ENCODE measurements around the gene WAC. TPM values are rescaled to one million over a fixed set of nuclear protein-coding genes. Genes with fewer than 3 reads are reported as not detected.
"Not testable (repeated sequence)": the region's sequence is repeated elsewhere in the genome, so short reads cannot be mapped to it uniquely, and the experiment has no call there.

The WAC gene
- total and polyA plus RNA-seq, 7 donors, result 39.1 to 180 (median 132) TPM

DNA sequence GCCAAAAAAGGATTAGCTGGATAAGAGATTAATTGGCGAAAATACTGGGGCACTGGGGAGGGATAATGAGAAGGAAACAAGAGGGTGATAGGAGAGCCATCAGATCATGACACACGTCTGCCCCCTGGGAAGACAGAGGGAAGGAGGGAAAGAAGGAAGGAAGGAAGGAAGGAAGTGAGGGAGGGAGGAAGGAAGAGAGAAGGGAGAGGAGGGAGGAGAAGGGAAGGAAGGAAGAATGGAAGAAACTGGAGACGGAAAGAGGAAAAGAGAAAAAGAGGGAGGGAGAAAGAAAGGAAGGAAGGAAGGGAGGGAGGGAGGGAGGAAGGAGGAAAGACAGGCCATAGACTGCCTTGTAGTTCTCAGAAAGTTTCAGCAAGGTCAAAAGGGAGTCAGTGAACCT lies 37.8 kb upstream of the WAC start:
- H3K36me3 ChIP-seq, result no peaks in the 10 kb centered on the region
- no peak overlapping the region for H3K4me3 ChIP-seq
- no peaks in the 10 kb centered on the region for H3K9me3 ChIP-seq
- H3K4me1 ChIP-seq, result no peaks in the 10 kb centered on the region
- WGBS, 2 donors, result 82 to 89% methylated on average over 3 of the region's 3 CpGs
- DNase-seq, result no peak
- TF ChIP-seq POLR2A (IDR thresholded peaks at IDR 0.05) (no peak), EP300 (IDR thresholded peaks at IDR 0.05) (no peak), POLR2AphosphoS5 (IDR thresholded peaks at IDR 0.05) (no peak)
- TF ChIP-seq, protein P1, sequence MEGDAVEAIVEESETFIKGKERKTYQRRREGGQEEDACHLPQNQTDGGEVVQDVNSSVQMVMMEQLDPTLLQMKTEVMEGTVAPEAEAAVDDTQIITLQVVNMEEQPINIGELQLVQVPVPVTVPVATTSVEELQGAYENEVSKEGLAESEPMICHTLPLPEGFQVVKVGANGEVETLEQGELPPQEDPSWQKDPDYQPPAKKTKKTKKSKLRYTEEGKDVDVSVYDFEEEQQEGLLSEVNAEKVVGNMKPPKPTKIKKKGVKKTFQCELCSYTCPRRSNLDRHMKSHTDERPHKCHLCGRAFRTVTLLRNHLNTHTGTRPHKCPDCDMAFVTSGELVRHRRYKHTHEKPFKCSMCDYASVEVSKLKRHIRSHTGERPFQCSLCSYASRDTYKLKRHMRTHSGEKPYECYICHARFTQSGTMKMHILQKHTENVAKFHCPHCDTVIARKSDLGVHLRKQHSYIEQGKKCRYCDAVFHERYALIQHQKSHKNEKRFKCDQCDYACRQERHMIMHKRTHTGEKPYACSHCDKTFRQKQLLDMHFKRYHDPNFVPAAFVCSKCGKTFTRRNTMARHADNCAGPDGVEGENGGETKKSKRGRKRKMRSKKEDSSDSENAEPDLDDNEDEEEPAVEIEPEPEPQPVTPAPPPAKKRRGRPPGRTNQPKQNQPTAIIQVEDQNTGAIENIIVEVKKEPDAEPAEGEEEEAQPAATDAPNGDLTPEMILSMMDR (IDR thresholded peaks at IDR 0.05), result no peak
- no peaks in the 10 kb centered on the region for H3K27me3 ChIP-seq
- no peak overlapping the region for H3K27ac ChIP-seq
- intact Hi-C loops (cut with DNase I), result no loop called here

DNA sequence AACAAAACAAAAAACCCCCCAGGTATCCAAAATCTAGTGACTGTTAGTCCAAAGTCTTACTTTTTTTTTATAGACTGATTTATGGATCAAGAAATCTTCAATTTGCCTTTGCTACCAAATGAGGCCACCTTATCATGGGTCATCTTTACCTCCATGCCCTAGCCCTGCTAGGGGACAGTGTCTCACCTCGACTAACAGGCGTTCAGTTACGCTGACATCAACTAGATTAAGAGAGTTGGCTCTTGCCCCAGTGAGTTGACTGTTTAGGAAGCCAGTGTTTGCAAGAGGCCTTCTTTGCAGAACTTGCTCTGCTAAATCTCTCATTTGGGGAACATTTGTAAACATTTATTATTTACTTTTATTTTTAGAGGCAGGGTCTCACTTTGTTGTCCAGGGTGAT lies 36.9 kb upstream of the WAC start:
- no peaks in the 10 kb centered on the region for H3K36me3 ChIP-seq
- H3K4me3 ChIP-seq, result no peak overlapping the region
- intact Hi-C loops (cut with DNase I), result no loop called here
- H3K27me3 ChIP-seq, result no peaks in the 10 kb centered on the region
- TF ChIP-seq POLR2A (IDR thresholded peaks at IDR 0.05), result no peak
- no peak for TF ChIP-seq EP300 (IDR thresholded peaks at IDR 0.05)
- TF ChIP-seq, protein P1 (IDR thresholded peaks at IDR 0.05), result no peak
- no peak for TF ChIP-seq POLR2AphosphoS5 (IDR thresholded peaks at IDR 0.05)
- no peak overlapping the region for H3K27ac ChIP-seq
- H3K4me1 ChIP-seq, result no peaks in the 10 kb centered on the region
- 78 to 83% methylated on average over 3 of the region's 3 CpGs for WGBS, 2 donors
- H3K9me3 ChIP-seq, result no peaks in the 10 kb centered on the region
- no peak for DNase-seq

DNA sequence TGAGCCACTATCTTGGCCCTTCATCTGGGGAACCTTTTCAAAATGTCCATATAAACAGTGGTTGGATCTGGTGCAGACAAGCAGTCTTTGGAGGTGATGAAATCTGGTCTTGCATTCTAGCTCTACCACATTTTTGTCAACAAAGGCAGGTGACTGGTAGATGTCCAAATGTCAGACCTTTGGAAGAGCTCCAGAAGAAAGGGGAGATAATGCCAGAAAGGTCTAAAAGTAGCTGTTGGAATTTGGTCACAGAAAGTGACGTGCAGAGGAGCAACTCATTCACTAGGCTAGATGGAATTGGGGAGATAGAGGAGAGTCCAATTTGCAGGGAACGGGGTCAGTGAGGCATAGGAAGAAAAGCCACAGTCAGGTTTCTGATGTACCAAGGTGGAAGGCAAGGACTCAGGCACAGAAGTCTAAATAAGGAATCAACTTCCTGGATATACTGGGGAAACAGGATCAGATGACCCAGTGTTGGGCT lies 36.4 kb upstream of the WAC start:
- Histone ChIP-seq H3K4me3 (no peak overlapping the region), H3K36me3 (no peaks in the 10 kb centered on the region), H3K27me3 (no peaks in the 10 kb centered on the region), H3K9me3 (no peaks in the 10 kb centered on the region), H3K4me1 (no peaks in the 10 kb centered on the region), H3K27ac (no peak overlapping the region)
- WGBS, 2 donors, result 59 to 78% methylated on average over 2 of the region's 2 CpGs
- TF ChIP-seq POLR2A (IDR thresholded peaks at IDR 0.05) (no peak), POLR2AphosphoS5 (IDR thresholded peaks at IDR 0.05) (no peak)
- intact Hi-C loops (cut with DNase I), result no loop called here
- no peak for DNase-seq

DNA sequence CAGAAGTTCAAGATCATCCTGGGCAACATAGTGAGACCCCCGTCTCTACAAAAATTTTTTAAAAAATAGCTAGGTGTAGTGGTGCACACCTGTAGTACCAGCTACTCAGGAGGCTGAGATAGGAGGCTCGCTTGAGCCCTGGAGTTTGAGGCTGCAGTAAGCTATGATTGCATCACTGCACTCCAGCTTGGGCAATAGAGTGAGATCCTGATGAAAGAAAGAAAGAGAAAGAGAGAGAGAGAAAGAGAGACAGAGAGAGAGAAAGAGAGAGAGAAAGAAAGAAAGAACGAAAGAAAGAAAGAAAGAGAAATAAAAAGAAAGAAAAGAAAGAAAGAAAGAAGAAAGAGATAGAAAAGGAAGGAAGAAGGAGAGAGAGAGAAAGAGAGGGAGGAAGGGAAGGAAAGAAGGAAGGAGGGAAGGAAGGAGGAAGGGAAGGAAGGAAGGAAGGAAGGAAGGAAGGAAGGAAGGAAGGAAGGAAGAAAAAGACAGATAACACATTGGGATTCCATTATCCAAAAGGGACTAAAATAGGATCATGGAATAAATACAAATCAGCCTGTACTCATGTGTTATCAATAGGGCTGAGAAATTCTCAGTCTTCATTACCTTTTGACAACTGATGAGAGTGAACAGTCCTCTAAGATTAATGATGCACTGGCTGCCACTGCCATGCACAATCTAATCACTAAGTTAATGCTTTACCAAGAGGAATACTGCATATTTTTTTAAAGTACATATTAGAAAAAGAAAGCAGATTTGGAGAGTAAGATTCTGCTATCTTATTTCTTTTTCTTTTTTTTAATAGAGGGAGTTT lies 35.4 kb upstream of the WAC start:
- no peaks in the 10 kb centered on the region for H3K4me1 ChIP-seq
- no peak for DNase-seq
- no peak overlapping the region for H3K4me3 ChIP-seq
- intact Hi-C loops (cut with DNase I), result no loop called here
- H3K27me3 ChIP-seq, result no peaks in the 10 kb centered on the region
- no peak for TF ChIP-seq EP300 (IDR thresholded peaks at IDR 0.05)
- TF ChIP-seq POLR2A (IDR thresholded peaks at IDR 0.05), result no peak
- TF ChIP-seq, protein P1 (IDR thresholded peaks at IDR 0.05), result no peak
- TF ChIP-seq POLR2AphosphoS5 (IDR thresholded peaks at IDR 0.05), result no peak
- no peaks in the 10 kb centered on the region for H3K36me3 ChIP-seq
- no peak overlapping the region for H3K27ac ChIP-seq
- no peaks in the 10 kb centered on the region for H3K9me3 ChIP-seq
- 60 to 76% methylated on average over 3 of the region's 3 CpGs for WGBS, 2 donors

DNA sequence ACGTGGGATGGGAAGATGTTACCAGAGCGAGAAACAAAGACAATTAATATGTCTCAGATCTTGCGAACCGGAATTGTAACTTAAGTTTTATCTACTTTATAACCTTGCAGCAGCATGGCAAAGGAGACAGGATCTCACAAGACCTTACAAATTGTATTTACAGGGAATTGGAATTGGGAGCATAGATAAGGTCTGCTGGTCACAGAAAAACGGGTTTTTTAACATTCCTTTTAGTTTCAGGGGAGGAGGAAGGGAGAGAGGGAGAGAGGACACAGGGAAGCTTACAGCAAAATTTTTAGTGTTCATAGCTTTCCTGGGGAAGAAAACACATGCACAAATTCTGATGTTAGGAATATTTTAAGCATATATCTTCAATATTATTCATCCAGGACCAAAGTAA lies 32.7 kb upstream of the WAC start:
- 17 to 48% methylated on average over 5 of the region's 5 CpGs for WGBS, 2 donors
- H3K9me3 ChIP-seq; H3K27me3 ChIP-seq; DNase-seq; H3K4me3 ChIP-seq; H3K4me1 ChIP-seq; H3K36me3 ChIP-seq; intact Hi-C loops (cut with DNase I); H3K27ac ChIP-seq: not testable (repeated sequence)

DNA sequence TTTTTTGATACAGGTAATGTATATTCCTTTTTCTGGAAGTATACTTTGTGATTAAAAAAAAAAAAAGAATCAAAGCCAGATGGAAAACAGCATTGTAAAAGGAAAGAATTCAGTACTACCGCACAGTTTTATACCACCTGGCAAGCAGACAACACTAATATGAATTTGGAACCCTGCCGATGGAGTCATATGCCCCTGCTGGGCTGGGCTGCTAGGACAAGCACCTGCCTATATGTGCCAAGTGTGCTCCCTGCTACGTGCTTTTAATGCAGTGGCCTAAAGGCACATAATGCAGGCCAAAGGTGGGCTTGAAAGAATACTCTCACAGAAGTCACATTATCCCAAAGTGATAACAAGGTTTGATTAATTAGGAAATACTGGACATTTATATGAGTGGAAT lies 29.8 kb upstream of the WAC start:
- intact Hi-C loops (cut with DNase I), result no loop called here
- H3K27ac ChIP-seq, result no peak overlapping the region
- WGBS, 2 donors, result 19 to 60% methylated on average over 3 of the region's 3 CpGs
- H3K9me3 ChIP-seq, result no peaks in the 10 kb centered on the region
- no peak overlapping the region for H3K4me3 ChIP-seq
- peaks cover 0 to 9% (median 2%) of the 10 kb centered on the region in 4 donors for H3K4me1 ChIP-seq
- H3K36me3 ChIP-seq, result no peaks in the 10 kb centered on the region
- no peaks in the 10 kb centered on the region for H3K27me3 ChIP-seq
- DNase-seq, result no peak
- TF ChIP-seq POLR2AphosphoS5 (IDR thresholded peaks at IDR 0.05) (no peak), POLR2A (IDR thresholded peaks at IDR 0.05) (no peak), EP300 (IDR thresholded peaks at IDR 0.05) (no peak)
- TF ChIP-seq, protein P1 (IDR thresholded peaks at IDR 0.05), result no peak
